ENCODE measurements around the gene SLC34A2. TPM values are rescaled to one million over a fixed set of nuclear protein-coding genes. Genes with fewer than 3 reads are reported as not detected.

The SLC34A2 gene
- polyA plus RNA-seq, 1 donor from 2014 or later: not detected

DNA sequence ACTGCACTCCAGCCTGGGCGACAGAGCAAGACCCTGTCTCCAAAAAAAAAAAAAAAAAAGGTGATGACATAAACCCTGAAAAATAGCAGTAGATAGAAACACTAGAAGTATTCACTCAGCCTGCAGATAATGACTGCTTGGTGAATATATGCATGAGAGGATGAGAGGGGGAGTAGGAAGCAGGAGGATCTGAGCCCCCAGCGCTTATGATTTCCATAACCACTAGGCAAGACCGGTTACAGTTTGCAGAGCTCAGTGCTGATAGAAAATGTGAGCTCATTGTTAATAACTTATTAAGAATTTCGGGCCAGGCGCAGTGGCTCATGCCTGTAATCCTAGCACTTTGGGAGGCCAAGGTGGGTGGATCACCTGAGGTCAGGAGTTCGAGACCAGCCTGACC lies 40.8 kb upstream of the SLC34A2 start:
- H3K79me2 ChIP-seq (replicated peaks; ENCODE audit: insufficient read depth, low read length): no peaks in the 10 kb centered on the region
- no peaks in the 10 kb centered on the region for H3K9me2 ChIP-seq (ENCODE audit: insufficient read depth, low read length)
- no peak overlapping the region for H2AFZ ChIP-seq (ENCODE audit: low read depth, low read length)
- no peak overlapping the region for H3K27ac ChIP-seq (ENCODE audit: low read length)
- no peaks in the 10 kb centered on the region for H3K9me3 ChIP-seq (ENCODE audit: low read length)
- no peaks in the 10 kb centered on the region for H3K36me3 ChIP-seq (ENCODE audit: insufficient read depth, low read length)
- no peak overlapping the region for H3K4me3 ChIP-seq (ENCODE audit: low read length)
- H3K4me2 ChIP-seq (ENCODE audit: low read length): no peak overlapping the region
- no peaks in the 10 kb centered on the region for H3F3A ChIP-seq (ENCODE audit: insufficient read depth, low read length, poor library complexity, severe bottlenecking)
- no peak for TF ChIP-seq TAF1 (IDR thresholded peaks at IDR 0.05; ENCODE audit: low read depth)
- no peak for TF ChIP-seq EZH2 (IDR thresholded peaks at IDR 0.05; ENCODE audit: borderline replicate concordance, insufficient read depth, low read length, poor library complexity, severe bottlenecking)
- TF ChIP-seq, protein P1, sequence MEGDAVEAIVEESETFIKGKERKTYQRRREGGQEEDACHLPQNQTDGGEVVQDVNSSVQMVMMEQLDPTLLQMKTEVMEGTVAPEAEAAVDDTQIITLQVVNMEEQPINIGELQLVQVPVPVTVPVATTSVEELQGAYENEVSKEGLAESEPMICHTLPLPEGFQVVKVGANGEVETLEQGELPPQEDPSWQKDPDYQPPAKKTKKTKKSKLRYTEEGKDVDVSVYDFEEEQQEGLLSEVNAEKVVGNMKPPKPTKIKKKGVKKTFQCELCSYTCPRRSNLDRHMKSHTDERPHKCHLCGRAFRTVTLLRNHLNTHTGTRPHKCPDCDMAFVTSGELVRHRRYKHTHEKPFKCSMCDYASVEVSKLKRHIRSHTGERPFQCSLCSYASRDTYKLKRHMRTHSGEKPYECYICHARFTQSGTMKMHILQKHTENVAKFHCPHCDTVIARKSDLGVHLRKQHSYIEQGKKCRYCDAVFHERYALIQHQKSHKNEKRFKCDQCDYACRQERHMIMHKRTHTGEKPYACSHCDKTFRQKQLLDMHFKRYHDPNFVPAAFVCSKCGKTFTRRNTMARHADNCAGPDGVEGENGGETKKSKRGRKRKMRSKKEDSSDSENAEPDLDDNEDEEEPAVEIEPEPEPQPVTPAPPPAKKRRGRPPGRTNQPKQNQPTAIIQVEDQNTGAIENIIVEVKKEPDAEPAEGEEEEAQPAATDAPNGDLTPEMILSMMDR (IDR thresholded peaks at IDR 0.05; ENCODE audit: poor library complexity, severe bottlenecking): no peak
- no peak for TF ChIP-seq SMC3 (conservative IDR thresholded peaks at IDR 0.05; ENCODE audit: poor library complexity)
- TF ChIP-seq, protein P2, sequence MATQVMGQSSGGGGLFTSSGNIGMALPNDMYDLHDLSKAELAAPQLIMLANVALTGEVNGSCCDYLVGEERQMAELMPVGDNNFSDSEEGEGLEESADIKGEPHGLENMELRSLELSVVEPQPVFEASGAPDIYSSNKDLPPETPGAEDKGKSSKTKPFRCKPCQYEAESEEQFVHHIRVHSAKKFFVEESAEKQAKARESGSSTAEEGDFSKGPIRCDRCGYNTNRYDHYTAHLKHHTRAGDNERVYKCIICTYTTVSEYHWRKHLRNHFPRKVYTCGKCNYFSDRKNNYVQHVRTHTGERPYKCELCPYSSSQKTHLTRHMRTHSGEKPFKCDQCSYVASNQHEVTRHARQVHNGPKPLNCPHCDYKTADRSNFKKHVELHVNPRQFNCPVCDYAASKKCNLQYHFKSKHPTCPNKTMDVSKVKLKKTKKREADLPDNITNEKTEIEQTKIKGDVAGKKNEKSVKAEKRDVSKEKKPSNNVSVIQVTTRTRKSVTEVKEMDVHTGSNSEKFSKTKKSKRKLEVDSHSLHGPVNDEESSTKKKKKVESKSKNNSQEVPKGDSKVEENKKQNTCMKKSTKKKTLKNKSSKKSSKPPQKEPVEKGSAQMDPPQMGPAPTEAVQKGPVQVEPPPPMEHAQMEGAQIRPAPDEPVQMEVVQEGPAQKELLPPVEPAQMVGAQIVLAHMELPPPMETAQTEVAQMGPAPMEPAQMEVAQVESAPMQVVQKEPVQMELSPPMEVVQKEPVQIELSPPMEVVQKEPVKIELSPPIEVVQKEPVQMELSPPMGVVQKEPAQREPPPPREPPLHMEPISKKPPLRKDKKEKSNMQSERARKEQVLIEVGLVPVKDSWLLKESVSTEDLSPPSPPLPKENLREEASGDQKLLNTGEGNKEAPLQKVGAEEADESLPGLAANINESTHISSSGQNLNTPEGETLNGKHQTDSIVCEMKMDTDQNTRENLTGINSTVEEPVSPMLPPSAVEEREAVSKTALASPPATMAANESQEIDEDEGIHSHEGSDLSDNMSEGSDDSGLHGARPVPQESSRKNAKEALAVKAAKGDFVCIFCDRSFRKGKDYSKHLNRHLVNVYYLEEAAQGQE (IDR thresholded peaks at IDR 0.05; ENCODE audit: borderline replicate concordance): no peak
- no peak for TF ChIP-seq MXI1 (conservative IDR thresholded peaks at IDR 0.05; ENCODE audit: poor library complexity, severe bottlenecking)
- no peak for TF ChIP-seq POLR2AphosphoS5 (IDR thresholded peaks at IDR 0.05)
- no peak for TF ChIP-seq EP300 (conservative IDR thresholded peaks at IDR 0.05; ENCODE audit: poor library complexity, severe bottlenecking)
- H3K9ac ChIP-seq (ENCODE audit: low read length): no peak overlapping the region
- no peaks in the 10 kb centered on the region for H3K27me3 ChIP-seq (ENCODE audit: insufficient read depth, low read depth, low read length)
- no peaks in the 10 kb centered on the region for H4K20me1 ChIP-seq (ENCODE audit: insufficient read depth)

DNA sequence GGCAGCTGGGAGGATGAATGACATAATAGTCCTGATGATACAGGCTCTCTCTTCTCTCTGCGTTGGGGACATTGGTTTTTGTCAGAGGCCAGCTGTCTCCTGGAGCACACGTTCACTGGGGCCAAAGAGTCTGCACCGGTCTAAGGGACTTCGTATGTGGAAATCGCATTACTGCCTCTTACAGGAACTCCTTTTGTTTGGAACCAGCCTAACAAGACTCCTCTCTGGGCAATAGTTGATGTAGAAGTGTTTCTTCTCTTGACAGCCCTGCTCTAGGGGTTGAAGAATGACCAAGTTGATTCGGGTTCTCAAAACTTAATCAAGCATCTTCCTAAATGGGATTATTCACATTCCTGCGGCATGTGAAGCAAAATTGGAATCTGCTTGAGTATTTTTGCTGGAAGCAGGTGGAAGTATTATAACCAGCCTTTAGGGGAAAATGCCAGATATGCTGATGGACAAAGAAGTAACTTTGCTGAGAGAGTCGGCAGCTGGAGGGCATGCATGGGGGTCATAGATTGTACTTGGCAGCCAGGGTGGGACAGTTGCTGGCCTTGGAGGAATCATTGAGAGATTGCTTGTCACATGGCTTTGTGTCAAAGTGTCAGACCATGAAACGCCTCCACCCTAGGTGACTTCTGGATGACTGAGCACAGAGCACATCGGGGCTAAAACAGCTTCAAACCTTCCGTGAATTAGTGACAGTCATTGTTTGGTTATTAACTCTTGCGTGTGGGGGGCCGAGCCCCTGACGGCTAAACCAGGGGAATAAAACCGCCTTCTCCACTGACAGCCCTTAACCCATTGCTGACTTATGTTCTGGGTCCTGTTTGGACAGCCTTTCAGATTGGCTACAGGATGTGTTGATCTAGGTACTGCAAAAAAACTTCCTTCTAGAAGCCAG lies 34.4 kb upstream of the SLC34A2 start:
- H3K4me3 ChIP-seq (ENCODE audit: low read length): no peak overlapping the region
- H3F3A ChIP-seq (ENCODE audit: insufficient read depth, low read length, poor library complexity, severe bottlenecking): no peaks in the 10 kb centered on the region
- no peaks in the 10 kb centered on the region for H3K36me3 ChIP-seq (ENCODE audit: insufficient read depth, low read length)
- H3K27me3 ChIP-seq (ENCODE audit: insufficient read depth, low read depth, low read length): no peaks in the 10 kb centered on the region
- TF ChIP-seq, protein P1 (IDR thresholded peaks at IDR 0.05; ENCODE audit: poor library complexity, severe bottlenecking): no peak
- TF ChIP-seq, protein P2 (IDR thresholded peaks at IDR 0.05; ENCODE audit: borderline replicate concordance): no peak
- no peak for TF ChIP-seq EP300 (conservative IDR thresholded peaks at IDR 0.05; ENCODE audit: poor library complexity, severe bottlenecking)
- TF ChIP-seq POLR2AphosphoS5 (IDR thresholded peaks at IDR 0.05): no peak
- TF ChIP-seq RAD21 (conservative IDR thresholded peaks at IDR 0.05): no peak
- no peak for TF ChIP-seq EZH2 (IDR thresholded peaks at IDR 0.05; ENCODE audit: borderline replicate concordance, insufficient read depth, low read length, poor library complexity, severe bottlenecking)
- TF ChIP-seq SMC3 (conservative IDR thresholded peaks at IDR 0.05; ENCODE audit: poor library complexity): no peak
- no peak for TF ChIP-seq TAF1 (IDR thresholded peaks at IDR 0.05; ENCODE audit: low read depth)
- TF ChIP-seq MXI1 (conservative IDR thresholded peaks at IDR 0.05; ENCODE audit: poor library complexity, severe bottlenecking): no peak
- H3K27ac ChIP-seq (ENCODE audit: low read length): no peak overlapping the region
- H2AFZ ChIP-seq (ENCODE audit: low read depth, low read length): no peak overlapping the region
- H3K4me2 ChIP-seq (ENCODE audit: low read length): no peak overlapping the region
- no peak overlapping the region for H3K9ac ChIP-seq (ENCODE audit: low read length)
- H3K9me3 ChIP-seq (ENCODE audit: low read length): no peaks in the 10 kb centered on the region
- H3K9me2 ChIP-seq (ENCODE audit: insufficient read depth, low read length): no peaks in the 10 kb centered on the region
- no peaks in the 10 kb centered on the region for H3K79me2 ChIP-seq (replicated peaks; ENCODE audit: insufficient read depth, low read length)
- no peaks in the 10 kb centered on the region for H4K20me1 ChIP-seq (ENCODE audit: insufficient read depth)
